ENCODE data around the gene TDRD12.

Gene TDRD12, protein sequence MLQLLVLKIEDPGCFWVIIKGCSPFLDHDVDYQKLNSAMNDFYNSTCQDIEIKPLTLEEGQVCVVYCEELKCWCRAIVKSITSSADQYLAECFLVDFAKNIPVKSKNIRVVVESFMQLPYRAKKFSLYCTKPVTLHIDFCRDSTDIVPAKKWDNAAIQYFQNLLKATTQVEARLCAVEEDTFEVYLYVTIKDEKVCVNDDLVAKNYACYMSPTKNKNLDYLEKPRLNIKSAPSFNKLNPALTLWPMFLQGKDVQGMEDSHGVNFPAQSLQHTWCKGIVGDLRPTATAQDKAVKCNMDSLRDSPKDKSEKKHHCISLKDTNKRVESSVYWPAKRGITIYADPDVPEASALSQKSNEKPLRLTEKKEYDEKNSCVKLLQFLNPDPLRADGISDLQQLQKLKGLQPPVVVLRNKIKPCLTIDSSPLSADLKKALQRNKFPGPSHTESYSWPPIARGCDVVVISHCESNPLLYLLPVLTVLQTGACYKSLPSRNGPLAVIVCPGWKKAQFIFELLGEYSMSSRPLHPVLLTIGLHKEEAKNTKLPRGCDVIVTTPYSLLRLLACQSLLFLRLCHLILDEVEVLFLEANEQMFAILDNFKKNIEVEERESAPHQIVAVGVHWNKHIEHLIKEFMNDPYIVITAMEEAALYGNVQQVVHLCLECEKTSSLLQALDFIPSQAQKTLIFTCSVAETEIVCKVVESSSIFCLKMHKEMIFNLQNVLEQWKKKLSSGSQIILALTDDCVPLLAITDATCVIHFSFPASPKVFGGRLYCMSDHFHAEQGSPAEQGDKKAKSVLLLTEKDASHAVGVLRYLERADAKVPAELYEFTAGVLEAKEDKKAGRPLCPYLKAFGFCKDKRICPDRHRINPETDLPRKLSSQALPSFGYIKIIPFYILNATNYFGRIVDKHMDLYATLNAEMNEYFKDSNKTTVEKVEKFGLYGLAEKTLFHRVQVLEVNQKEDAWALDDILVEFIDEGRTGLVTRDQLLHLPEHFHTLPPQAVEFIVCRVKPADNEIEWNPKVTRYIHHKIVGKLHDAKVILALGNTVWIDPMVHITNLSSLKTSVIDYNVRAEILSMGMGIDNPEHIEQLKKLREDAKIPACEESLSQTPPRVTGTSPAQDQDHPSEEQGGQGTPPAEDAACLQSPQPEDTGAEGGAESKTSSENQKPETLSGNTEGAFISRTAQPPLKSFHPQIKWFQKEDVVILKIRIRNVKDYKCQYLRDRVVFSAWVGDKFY (N-terminal part only)

DNA sequence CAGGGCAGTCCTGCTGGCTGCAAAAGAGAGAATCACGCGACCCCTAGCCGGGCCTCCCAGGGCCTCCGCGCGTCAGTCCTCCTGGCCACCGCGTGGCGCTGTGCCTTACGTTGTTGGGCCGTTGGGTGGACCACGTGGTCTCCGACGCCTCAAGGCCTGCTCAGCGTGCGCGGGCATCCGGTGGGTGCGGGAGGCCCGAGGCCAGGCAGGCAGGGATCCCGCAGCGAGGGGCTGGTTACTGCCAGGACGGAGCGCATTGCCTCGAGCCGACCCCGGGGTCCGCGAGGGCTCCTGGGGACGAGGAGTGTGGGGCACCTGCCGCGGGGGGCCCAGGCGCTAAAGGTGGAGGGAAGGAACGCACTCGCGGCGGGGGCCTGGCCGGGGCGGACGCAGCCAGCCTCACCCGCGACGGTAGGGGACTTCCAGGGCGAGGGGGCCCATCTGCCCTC, at the start of gene TDRD12:
TDRD12 (plus strand) TSS at position 157 of the 449 bp plus-strand sequence. CDS start 306 bp downstream, outside the sequence.
- no peak for ATAC-seq

GRCh38 chr19:32671883-32672593, 47.5 kb upstream of the TDRD12 start:
- no peak for ATAC-seq

DNA sequence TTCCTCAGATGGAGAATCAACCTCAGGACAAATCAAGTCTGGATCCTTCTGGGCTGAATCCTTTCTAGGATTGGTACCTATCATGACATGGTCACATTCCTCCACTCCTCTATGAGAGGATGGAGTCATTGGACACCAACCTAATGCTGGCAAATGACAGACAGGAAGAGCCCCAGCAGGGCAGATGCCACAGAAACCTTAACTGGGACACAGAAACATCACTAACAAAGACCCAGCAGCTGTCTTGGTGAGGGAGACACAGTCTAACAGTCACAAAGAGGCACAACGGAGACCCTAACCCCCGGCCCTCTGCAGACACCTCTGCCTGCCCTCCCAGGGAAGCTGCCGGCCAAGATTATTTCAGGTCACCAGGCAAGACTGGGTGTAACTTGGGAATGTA, 46.7 kb upstream of the TDRD12 start:
- no peak for ATAC-seq

GRCh38 chr19:32673573-32673972, 46.0 kb upstream of the TDRD12 start:
- ATAC-seq = no peak

DNA sequence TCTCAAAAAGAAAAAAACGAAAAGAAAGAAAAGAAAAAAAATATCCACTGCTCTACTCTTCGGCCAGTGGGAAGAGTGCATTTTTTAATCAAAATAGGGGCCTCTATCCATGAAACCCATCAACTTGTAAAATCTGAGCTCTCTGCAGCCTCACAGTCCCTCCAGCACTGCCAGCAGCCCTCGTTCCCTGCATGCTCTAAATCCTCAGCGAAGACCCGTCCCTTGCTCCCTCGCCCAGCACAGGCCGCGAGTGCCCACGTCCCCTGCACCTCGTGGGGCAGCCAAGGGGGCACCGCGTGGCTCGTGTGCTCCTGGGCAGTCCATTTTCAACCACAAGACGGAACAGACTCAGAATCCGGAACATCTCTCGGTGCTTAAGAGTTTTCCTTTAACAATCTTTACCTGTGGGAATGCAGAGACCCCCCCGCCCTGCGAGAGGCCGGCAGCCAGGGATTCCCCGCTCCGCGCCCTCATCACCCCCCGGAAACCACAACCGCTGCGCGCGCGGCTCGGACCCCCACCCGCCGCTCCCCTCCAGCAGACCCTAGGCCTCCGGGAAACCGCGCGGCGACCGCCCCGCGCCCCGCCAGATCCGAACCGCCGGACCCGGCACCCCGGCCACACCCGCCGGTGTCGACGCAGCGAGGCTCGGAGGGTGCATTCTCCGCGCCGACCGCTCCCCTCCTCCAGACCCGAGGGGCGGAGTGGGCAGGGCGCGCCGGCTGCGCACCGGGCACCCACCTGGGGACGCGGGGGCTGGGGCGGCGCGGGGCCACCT, 45.2 kb upstream of the TDRD12 start:
- no peak for ATAC-seq

DNA sequence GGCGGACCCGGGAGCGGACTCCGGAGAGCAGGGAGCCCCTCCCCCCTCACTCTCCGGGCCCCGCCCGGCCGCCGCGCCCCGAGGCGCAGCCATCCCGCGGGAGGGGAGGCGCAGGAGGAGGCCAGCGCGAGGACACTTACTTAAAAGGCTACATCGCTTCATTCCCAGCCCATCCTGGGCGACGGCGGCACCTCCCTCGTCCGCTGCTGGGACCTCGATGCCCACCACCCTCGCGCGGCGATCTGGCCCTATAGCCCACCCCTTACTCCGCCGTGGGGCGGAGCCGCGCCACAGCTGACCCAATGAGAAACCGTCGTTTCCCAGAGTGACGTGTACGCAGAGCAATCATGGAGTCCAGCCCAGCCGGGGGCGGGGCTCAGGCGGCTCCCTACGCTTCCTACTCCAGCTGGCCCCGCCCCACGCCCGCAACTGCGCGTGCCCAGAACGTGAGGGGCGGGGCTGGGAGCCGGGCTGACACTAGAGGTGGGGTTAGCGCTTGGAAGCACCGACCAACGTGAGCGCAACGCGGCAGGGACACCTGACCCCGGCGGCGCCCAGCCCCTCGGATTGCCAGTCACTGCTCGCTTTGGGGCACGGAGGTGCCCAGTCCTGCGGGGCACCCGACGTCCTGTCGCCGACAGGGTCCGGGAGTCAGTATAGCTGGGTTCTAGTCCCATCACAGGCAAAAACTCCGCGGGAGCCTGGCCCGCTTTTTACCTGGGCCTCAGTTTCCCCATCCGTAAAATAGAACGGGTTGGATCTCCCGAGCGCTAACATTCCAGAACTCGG, 44.4 kb upstream of the TDRD12 start, which contains the start of gene ANKRD27:
ANKRD27 (minus strand) TSS at position 250 of the 789 bp plus-strand sequence. CDS start 16,165 bp downstream, outside the sequence.
- peak; percentile 96 to 97 for ATAC-seq

DNA sequence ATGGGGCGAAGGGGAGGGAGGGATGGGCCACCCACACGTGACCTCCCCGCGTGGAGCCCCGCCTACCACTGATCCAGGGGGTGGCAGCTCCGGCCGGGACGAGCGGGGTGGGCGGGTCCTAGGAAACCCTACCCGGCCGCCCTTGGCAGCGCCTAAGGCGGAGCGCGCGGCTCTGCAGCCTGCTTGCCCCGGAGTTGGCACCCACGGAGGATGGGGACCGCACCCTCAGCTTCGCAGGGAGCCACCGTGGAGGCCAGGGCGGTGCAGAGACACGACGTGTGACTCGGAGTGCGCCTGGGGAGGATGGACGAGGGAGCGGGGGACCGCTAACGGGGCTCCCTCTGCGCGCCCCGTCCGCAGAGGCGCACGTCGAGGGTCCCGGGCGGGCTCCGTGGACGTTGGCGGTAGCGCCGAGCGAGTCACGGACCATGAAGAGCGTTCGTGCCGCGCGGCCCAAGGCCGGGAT, 43.8 kb upstream of the TDRD12 start, which contains the start of gene RGS9BP:
RGS9BP (plus strand) TSS at position 129 of the 466 bp plus-strand sequence. CDS start 416 bp downstream, outside the sequence.
- peak; percentile 40 to 46 for ATAC-seq

- ATAC-seq = no peak
These were observed 43.2 kb upstream of the TDRD12 start for GRCh38 chr19:32676186-32676894.

GRCh38 chr19:32676895-32677359, 42.6 kb upstream of the TDRD12 start:
- no peak for ATAC-seq

DNA sequence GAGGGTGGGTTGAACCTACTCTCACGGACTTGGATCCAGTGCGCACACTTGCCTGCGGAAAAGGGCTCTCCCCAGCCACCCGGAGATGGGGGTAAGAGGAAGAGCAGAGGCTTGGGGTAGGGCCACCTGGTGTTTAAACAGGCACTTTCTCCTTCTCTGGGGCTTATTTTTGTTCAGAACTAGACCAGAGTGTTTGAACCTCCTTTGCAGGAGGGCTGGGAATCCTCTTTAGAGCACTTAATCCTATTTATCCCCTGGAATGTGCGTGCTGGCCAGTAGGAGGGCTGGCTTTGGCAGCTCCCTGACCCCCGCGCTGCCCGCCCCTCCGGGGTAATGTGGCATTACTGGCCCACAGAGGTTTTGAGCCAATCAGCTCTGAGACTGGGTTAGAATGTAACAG, 41.9 kb upstream of the TDRD12 start:
- no peak for ATAC-seq

DNA sequence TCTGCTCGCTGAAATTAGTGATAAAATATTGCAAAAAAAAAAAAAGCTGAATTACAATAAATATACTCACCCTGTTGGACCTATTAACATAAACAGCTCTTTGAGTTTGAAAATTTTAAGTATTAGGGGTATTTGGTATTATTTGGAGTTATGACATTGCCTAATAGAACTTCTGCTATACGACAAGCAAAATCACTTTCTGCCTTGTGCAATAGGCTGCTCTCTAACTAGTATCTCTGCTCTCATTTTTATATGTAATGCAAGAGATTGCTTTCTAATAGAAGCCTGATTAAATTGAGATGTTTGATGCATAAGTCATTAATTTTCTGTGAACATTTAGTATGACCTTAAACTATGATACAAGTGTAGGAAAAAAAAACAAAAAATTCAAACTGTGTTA, 38.6 kb upstream of the TDRD12 start:
- no peak for ATAC-seq

GRCh38 chr19:32682317-32682716, 37.2 kb upstream of the TDRD12 start:
- no peak for ATAC-seq

DNA sequence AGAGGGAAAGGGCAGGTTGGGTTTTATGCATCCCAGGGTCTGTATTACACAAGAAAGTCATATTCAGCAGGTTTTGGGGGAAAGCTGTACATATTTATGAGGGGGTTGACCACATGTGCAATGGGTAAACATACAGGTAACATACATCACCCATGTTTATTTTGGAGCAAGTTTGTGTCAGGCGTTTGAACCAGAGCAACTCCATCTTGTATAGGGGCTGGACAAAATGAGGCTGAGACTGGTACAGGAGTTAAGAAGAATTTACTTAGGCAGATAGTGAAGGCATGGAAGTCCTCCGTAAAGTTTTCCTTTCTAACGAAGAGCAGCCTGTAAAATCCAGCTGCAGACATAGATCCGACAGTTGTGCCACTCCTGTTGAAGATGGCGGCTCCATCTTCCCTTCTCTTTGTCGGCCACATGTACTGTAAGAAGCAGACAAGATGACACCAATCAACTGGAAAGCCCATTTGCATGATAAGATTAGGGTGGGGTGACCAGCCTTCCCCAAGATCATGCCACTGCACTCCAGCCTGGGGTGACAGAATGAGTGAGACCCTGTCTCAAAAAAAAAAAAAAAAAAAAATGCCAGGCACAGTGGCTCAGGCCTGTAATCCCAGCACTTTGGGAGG, 32.6 kb upstream of the TDRD12 start:
- no peak for ATAC-seq

GRCh38 chr19:32687681-32688080, 31.9 kb upstream of the TDRD12 start:
- ATAC-seq = no peak

GRCh38 chr19:32688311-32688710, 31.3 kb upstream of the TDRD12 start:
- no peak for ATAC-seq

DNA sequence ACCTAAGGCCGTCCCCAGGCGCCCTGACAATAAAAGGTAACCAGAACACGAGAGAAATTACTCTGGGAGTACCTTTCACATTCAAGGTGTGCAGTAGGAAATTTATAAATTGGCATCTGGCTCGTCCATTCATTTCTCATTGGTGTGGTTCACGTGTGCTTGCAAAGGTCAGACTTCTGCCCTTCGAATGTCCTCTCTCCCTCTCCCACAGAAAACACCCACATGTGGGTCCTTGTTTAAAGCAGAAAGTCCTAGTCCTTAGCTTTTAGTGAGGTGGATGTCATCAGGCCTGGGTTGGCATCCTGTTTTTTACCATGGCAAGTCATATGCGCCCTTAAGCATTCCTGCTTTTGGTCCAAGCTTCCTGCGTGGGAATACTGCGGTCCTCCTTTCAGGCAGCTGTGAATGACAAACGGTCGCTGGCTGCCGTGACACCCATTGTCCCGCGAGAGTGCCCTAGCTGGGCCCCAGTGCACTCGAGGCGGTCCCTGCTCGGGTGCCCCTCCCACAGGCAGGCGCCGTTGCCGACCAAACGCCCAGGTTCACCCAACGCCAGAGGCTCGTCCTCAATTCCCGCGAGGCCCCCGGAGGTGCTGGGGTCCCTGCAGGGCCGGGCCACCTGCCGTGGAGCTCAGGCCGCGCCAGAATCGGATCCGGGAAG, 28.1 kb upstream of the TDRD12 start, which contains the start of gene NUDT19:
NUDT19 (plus strand) TSS at position 531 of the 661 bp plus-strand sequence. CDS start 140 bp downstream, outside the sequence.
- ATAC-seq = peak; percentile 80 to 87

DNA sequence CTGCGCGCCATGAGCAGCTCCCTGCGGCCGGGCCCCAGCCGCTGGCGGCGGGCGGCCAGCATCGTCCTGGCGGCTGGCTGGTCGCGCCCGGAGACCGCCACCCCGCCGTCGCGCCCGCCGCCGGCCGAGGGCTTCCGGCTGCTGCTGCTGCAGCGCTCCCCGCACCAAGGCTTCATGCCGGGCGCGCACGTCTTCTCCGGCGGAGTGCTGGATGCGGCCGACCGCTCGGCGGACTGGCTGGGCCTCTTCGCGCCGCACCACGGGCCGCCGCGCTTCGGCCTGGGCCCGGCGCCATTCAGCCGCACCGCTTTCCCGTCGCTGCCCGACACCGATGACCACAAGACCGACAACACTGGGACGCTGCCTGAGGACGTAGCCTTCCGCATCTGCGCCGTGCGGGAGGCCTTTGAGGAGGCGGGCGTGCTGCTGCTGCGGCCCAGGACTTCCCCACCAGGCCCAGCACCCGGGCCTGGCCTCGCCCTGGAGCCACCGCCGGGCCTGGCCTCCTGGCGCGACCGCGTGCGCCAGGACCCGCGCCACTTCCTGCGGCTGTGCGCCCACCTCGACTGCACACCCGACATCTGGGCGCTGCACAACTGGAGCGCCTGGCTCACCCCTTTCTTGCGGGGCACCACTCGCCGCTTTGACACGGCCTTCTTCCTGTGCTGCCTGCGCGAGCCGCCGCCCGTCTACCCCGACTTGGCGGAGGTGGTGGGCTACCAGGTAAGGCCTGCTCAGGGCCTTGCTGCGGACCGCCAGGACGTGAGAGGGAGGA, 27.4 kb upstream of the TDRD12 start:
- peak; percentile 53 to 62 for ATAC-seq
